Caco-2 (cell line): ENCODE data around the gene GPR139. TPM values are rescaled to one million over a fixed set of nuclear protein-coding genes. Genes with fewer than 3 reads are reported as not detected.
A peak's percentile ranks its signal among the peaks of the same experiment; 100 is the strongest.

Experiments used
- BruUV-seq: library from RNA; stranded (reverse); fragments of 400-500 nt; replicated peaks from 2 replicates; lab custom pipeline; 2021; lab: Mats Ljungman, UMichigan
- CTCF ChIA-PET: fragments of 300-600 bp; sonication (Branson Sonifier 250); formaldehyde crosslinking; loops from one replicate; lab custom pipeline; 2022; ENCODE audit warnings: antibody characterized with exemption; lab: Charles Lee
- POLR2A ChIA-PET: fragments of 300-600 bp; sonication (Branson Sonifier 250); formaldehyde crosslinking; loops from one replicate; lab custom pipeline; 2022; ENCODE audit warnings: antibody characterized with exemption; lab: Charles Lee
- DNase-seq, 2 experiments: peaks; one replicate each; pipeline versions ENCODE4 v3.0.0 to v3.0.0-alpha.2; 2020 to 2022
- H3K27me3 ChIP-seq: replicated peaks from 2 replicates; pipeline ENCODE4 v1.6.0; 2011; ENCODE audit warnings: low read length; ENCODE audit not compliant: control insufficient read depth, insufficient read depth
- H3K36me3 ChIP-seq: 2 replicates; pipeline ENCODE4 v1.5.1; 2011; ENCODE audit warnings: low read length; ENCODE audit not compliant: control insufficient read depth, insufficient read depth
- H3K4me1 ChIP-seq: fragments of 250-450 bp; sonication (Bioruptor Pico); 2 replicates; pipeline ENCODE4 v1.5.1; 2020; ENCODE audit warnings: mild to moderate bottlenecking
- H3K4me3 ChIP-seq: 2 replicates; pipeline ENCODE4 v1.5.1; 2011; ENCODE audit warnings: low read depth, mild to moderate bottlenecking, control low read depth, low read length
- H3K9me3 ChIP-seq: fragments of 250-450 bp; sonication (Bioruptor Pico); 2 replicates; pipeline ENCODE4 v1.5.1; 2020; ENCODE audit warnings: mild to moderate bottlenecking, moderate library complexity
- H3K27ac Mint-ChIP-seq: one replicate; pipeline ENCODE4 v1.8.0; 2022; ENCODE audit warnings: mixed read lengths; ENCODE audit not compliant: unreplicated experiment
- H3K27me3 Mint-ChIP-seq: one replicate; pipeline ENCODE4 v1.8.0; 2022; ENCODE audit warnings: mixed read lengths; ENCODE audit not compliant: insufficient read depth, unreplicated experiment
- H3K36me3 Mint-ChIP-seq: one replicate; pipeline ENCODE4 v1.8.0; 2022; ENCODE audit warnings: mild to moderate bottlenecking, mixed read lengths; ENCODE audit not compliant: insufficient read depth, unreplicated experiment
- H3K4me1 Mint-ChIP-seq: one replicate; pipeline ENCODE4 v1.8.0; 2022; ENCODE audit warnings: low read depth, mixed read lengths; ENCODE audit not compliant: unreplicated experiment
- H3K4me3 Mint-ChIP-seq: one replicate; pipeline ENCODE4 v1.8.0; 2022; ENCODE audit warnings: mild to moderate bottlenecking, moderate library complexity, mixed read lengths; ENCODE audit not compliant: unreplicated experiment
- H3K9me3 Mint-ChIP-seq: one replicate; pipeline ENCODE4 v1.8.0; 2022; ENCODE audit warnings: mixed read lengths; ENCODE audit not compliant: unreplicated experiment
- CTCF ChIP-seq, 2 experiments: fragments of 200-600 bp in 1 of 2; IDR thresholded peaks; 1 replicate in 1 of 2; 2 replicates in 1 of 2; pipeline versions ENCODE4 v1.5.1 to v1.8.0; 2011 to 2022; ENCODE audit warnings: antibody characterized with exemption in 1 of 2, control low read depth in 1 of 2, inconsistent platforms in 1 of 2, low read depth in 1 of 2, low read length in 1 of 2, mild to moderate bottlenecking in 1 of 2, moderate library complexity in 1 of 2; ENCODE audit not compliant: insufficient read depth in 1 of 2, severe bottlenecking in 1 of 2, unreplicated experiment in 1 of 2
- intact Hi-C: fragments of 100-400 bp; cut with micrococcal nuclease; formaldehyde crosslinking; loops from one replicate; pipeline ENCODE4 v1.10.0; 2022; ENCODE audit not compliant: unreplicated experiment
- total RNA-seq: library from RNA; stranded (reverse); gene quantifications from 2 replicates; pipeline ENCODE4 v1.2.3, GENCODE V29; 2022

GPR139 gene
- total RNA-seq, 1 experiment from 2014 or later, result not detected

- H3K27me3 Mint-ChIP-seq, result peaks cover 13% of the 10 kb centered on the region
- no peak for TF ChIP-seq CTCF (IDR thresholded peaks at IDR 0.05; ENCODE audit: insufficient read depth in 1 of 2, low read depth in 1 of 2, low read length in 1 of 2, severe bottlenecking in 1 of 2, unreplicated experiment in 1 of 2)
- H3K4me1 Mint-ChIP-seq, result no peaks in the 10 kb centered on the region
- H3K36me3 Mint-ChIP-seq, result no peaks in the 10 kb centered on the region
- no TSS peak for BruUV-seq
- no peak overlapping the region for H3K27ac Mint-ChIP-seq
- POLR2A ChIA-PET, result no interaction called here
- H3K9me3 ChIP-seq, result no peaks in the 10 kb centered on the region
- no peak overlapping the region for H3K4me3 ChIP-seq
- no peaks in the 10 kb centered on the region for H3K36me3 ChIP-seq
- H3K9me3 Mint-ChIP-seq, result no peaks in the 10 kb centered on the region
- CTCF ChIA-PET, result no interaction called here
- no peak overlapping the region for H3K4me3 Mint-ChIP-seq
- no peaks in the 10 kb centered on the region for H3K4me1 ChIP-seq
- intact Hi-C loops, result no loop called here
- H3K27me3 ChIP-seq, result no peaks in the 10 kb centered on the region
- no peak for DNase-seq
Observed at GRCh38 chr16:20026361-20027072, 47.2 kb downstream of the GPR139 start.

- Histone ChIP-seq H3K9me3 (no peaks in the 10 kb centered on the region), H3K4me1 (no peaks in the 10 kb centered on the region), H3K36me3 (no peaks in the 10 kb centered on the region), H3K4me3 (no peak overlapping the region), H3K27me3 (no peaks in the 10 kb centered on the region)
- intact Hi-C loops, result no loop called here
- Mint-ChIP-seq H3K4me1 (no peaks in the 10 kb centered on the region), H3K27me3 (peaks cover 9% of the 10 kb centered on the region), H3K4me3 (no peak overlapping the region), H3K9me3 (no peaks in the 10 kb centered on the region), H3K27ac (no peak overlapping the region), H3K36me3 (no peaks in the 10 kb centered on the region)
- POLR2A ChIA-PET, result no interaction called here
- TF ChIP-seq CTCF (IDR thresholded peaks at IDR 0.05; ENCODE audit: insufficient read depth in 1 of 2, low read depth in 1 of 2, low read length in 1 of 2, severe bottlenecking in 1 of 2, unreplicated experiment in 1 of 2), result no peak
- no TSS peak for BruUV-seq
- peak in 1 of 2 experiments; percentile 31 for DNase-seq
- CTCF ChIA-PET, result no interaction called here
Observed at GRCh38 chr16:20023190-20023589, 50.5 kb downstream of the GPR139 start.

GRCh38 chr16:20020976-20021375 is 52.7 kb downstream of the GPR139 start:
- no peak overlapping the region for H3K27ac Mint-ChIP-seq
- no peaks in the 10 kb centered on the region for H3K9me3 Mint-ChIP-seq
- Histone ChIP-seq H3K9me3 (no peaks in the 10 kb centered on the region), H3K4me3 (no peak overlapping the region), H3K36me3 (no peaks in the 10 kb centered on the region), H3K27me3 (no peaks in the 10 kb centered on the region), H3K4me1 (no peaks in the 10 kb centered on the region)
- no peaks in the 10 kb centered on the region for H3K4me1 Mint-ChIP-seq
- H3K4me3 Mint-ChIP-seq, result no peak overlapping the region
- no peak for DNase-seq
- H3K36me3 Mint-ChIP-seq, result no peaks in the 10 kb centered on the region
- POLR2A ChIA-PET, result no interaction called here
- intact Hi-C loops, result no loop called here
- H3K27me3 Mint-ChIP-seq, result peaks cover 6% of the 10 kb centered on the region
- BruUV-seq, result no TSS peak
- CTCF ChIA-PET, result no interaction called here
- no peak for TF ChIP-seq CTCF (IDR thresholded peaks at IDR 0.05; ENCODE audit: insufficient read depth in 1 of 2, low read depth in 1 of 2, low read length in 1 of 2, severe bottlenecking in 1 of 2, unreplicated experiment in 1 of 2)
